ENCODE results near the gene SPATA45. TPM values are rescaled to one million over a fixed set of nuclear protein-coding genes. Genes with fewer than 3 reads are reported as not detected.

SPATA45 gene
- total RNA-seq, 1 experiment from 2014 or later: 1.1 TPM

- POLR2A ChIA-PET (ENCODE audit: low non-redundant PET): no interaction called here
- no peak for TF ChIP-seq EZH2 (IDR thresholded peaks at IDR 0.05; ENCODE audit: borderline replicate concordance, low read depth, low read length, poor library complexity, severe bottlenecking)
- TF ChIP-seq CTCF (conservative IDR thresholded peaks at IDR 0.05; ENCODE audit: low read depth, low read length): no peak
- no peak for DNase-seq (ENCODE audit: low spot score)
Measured at GRCh38 chr1:212825798-212826452, 21.5 kb downstream of the SPATA45 start.

GRCh38 chr1:212824201-212824600 is 23.2 kb downstream of the SPATA45 start:
- Histone ChIP-seq H3K9me3 (ENCODE audit: low read depth, low read length, poor library complexity, severe bottlenecking) (peaks cover 13% of the 10 kb centered on the region), H3K27ac (ENCODE audit: low read depth, low read length, poor library complexity, severe bottlenecking) (no peak overlapping the region), H3K27me3 (replicated peaks; ENCODE audit: insufficient read depth, low read depth, low read length, poor library complexity) (no peaks in the 10 kb centered on the region), H3K4me1 (ENCODE audit: insufficient read depth, low read length, poor library complexity, severe bottlenecking) (no peaks in the 10 kb centered on the region), H3K36me3 (ENCODE audit: insufficient read depth, low read length, poor library complexity, severe bottlenecking) (no peaks in the 10 kb centered on the region), H3K4me3 (ENCODE audit: low read depth, low read length, poor library complexity, severe bottlenecking) (no peak overlapping the region)
- TF ChIP-seq EZH2 (IDR thresholded peaks at IDR 0.05; ENCODE audit: borderline replicate concordance, low read depth, low read length, poor library complexity, severe bottlenecking) (no peak), CTCF (conservative IDR thresholded peaks at IDR 0.05; ENCODE audit: low read depth, low read length) (no peak)
- no TSS peak for BruUV-seq (replicated peaks)
- intact Hi-C loops (cut with micrococcal nuclease; ENCODE audit: unreplicated experiment): no loop called here
- CTCF ChIA-PET: no interaction called here
- POLR2A ChIA-PET (ENCODE audit: low non-redundant PET): interaction anchor here (0.6 kb wide), 1 partner anchor 1799 kb away, joined by 3 read pairs; no protein-coding TSS in a partner anchor
- no peak for DNase-seq (ENCODE audit: low spot score)

More at GRCh38 chr1:212825798-212826452, 21.5 kb downstream of the SPATA45 start:
- Histone ChIP-seq H3K9me3 (ENCODE audit: low read depth, low read length, poor library complexity, severe bottlenecking) (peaks cover 13% of the 10 kb centered on the region), H3K27ac (ENCODE audit: low read depth, low read length, poor library complexity, severe bottlenecking) (no peak overlapping the region), H3K27me3 (replicated peaks; ENCODE audit: insufficient read depth, low read depth, low read length, poor library complexity) (no peaks in the 10 kb centered on the region), H3K4me3 (ENCODE audit: low read depth, low read length, poor library complexity, severe bottlenecking) (no peak overlapping the region), H3K36me3 (ENCODE audit: insufficient read depth, low read length, poor library complexity, severe bottlenecking) (no peaks in the 10 kb centered on the region), H3K4me1 (ENCODE audit: insufficient read depth, low read length, poor library complexity, severe bottlenecking) (no peaks in the 10 kb centered on the region)
- intact Hi-C loops (cut with micrococcal nuclease; ENCODE audit: unreplicated experiment): no loop called here
- CTCF ChIA-PET: no interaction called here
- no TSS peak for BruUV-seq (replicated peaks)

- Histone ChIP-seq H3K36me3 (ENCODE audit: insufficient read depth, low read length, poor library complexity, severe bottlenecking) (no peaks in the 10 kb centered on the region), H3K4me3 (ENCODE audit: low read depth, low read length, poor library complexity, severe bottlenecking) (no peak overlapping the region), H3K27me3 (replicated peaks; ENCODE audit: insufficient read depth, low read depth, low read length, poor library complexity) (no peaks in the 10 kb centered on the region), H3K9me3 (ENCODE audit: low read depth, low read length, poor library complexity, severe bottlenecking) (peaks cover 13% of the 10 kb centered on the region), H3K4me1 (ENCODE audit: insufficient read depth, low read length, poor library complexity, severe bottlenecking) (no peaks in the 10 kb centered on the region), H3K27ac (ENCODE audit: low read depth, low read length, poor library complexity, severe bottlenecking) (no peak overlapping the region)
- no TSS peak for BruUV-seq (replicated peaks)
- TF ChIP-seq CTCF (conservative IDR thresholded peaks at IDR 0.05; ENCODE audit: low read depth, low read length): no peak
- no peak for TF ChIP-seq EZH2 (IDR thresholded peaks at IDR 0.05; ENCODE audit: borderline replicate concordance, low read depth, low read length, poor library complexity, severe bottlenecking)
- DNase-seq (ENCODE audit: low spot score): no peak
- intact Hi-C loops (cut with micrococcal nuclease; ENCODE audit: unreplicated experiment): no loop called here
- POLR2A ChIA-PET (ENCODE audit: low non-redundant PET): no interaction called here
- CTCF ChIA-PET: no interaction called here
Measured at GRCh38 chr1:212822956-212823355, 24.5 kb downstream of the SPATA45 start.

Data from A673 (cell line).